Measurements from ENCODE around the gene G2E3. TPM values are rescaled to one million over a fixed set of nuclear protein-coding genes. Genes with fewer than 3 reads are reported as not detected.
A peak's percentile ranks its signal among the peaks of the same experiment; 100 is the strongest.

G2E3 gene
- total and polyA plus RNA-seq, 2 of the 13 experiments (the other 11 are each of a cell fraction or from before 2014, with no cell fraction given) = 22.8 to 63.0 TPM

GRCh38 chr14:30621940-30622830 lies 63.2 kb downstream of the G2E3 start, which contains the start of gene SCFD1 (continued):
- TF ChIP-seq, protein P1, sequence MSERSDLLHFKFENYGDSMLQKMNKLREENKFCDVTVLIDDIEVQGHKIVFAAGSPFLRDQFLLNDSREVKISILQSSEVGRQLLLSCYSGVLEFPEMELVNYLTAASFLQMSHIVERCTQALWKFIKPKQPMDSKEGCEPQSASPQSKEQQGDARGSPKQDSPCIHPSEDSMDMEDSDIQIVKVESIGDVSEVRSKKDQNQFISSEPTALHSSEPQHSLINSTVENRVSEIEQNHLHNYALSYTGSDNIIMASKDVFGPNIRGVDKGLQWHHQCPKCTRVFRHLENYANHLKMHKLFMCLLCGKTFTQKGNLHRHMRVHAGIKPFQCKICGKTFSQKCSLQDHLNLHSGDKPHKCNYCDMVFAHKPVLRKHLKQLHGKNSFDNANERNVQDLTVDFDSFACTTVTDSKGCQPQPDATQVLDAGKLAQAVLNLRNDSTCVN (CRISPR knock-in tag; IDR thresholded peaks at IDR 0.05; ENCODE audit: borderline replicate concordance) = peak; percentile 97
- TF ChIP-seq MXD4 (CRISPR knock-in tag; IDR thresholded peaks at IDR 0.05) (peak; percentile 99), ZFP36L2 (CRISPR knock-in tag; IDR thresholded peaks at IDR 0.05) (no peak; the same call in 1 of the 2 replicates), ZNF333 (CRISPR knock-in tag; IDR thresholded peaks at IDR 0.05; ENCODE audit: borderline replicate concordance) (peak; percentile 99), MED13 (CRISPR knock-in tag; IDR thresholded peaks at IDR 0.05) (peak; percentile 93), THAP11 (CRISPR knock-in tag; IDR thresholded peaks at IDR 0.05) (peak; percentile 95), KDM5B (CRISPR knock-in tag; IDR thresholded peaks at IDR 0.05; ENCODE audit: borderline replicate concordance) (peak; percentile 99), SETDB1 (CRISPR knock-in tag; IDR thresholded peaks at IDR 0.05; ENCODE audit: borderline replicate concordance) (no peak), ZSCAN30 (CRISPR knock-in tag; IDR thresholded peaks at IDR 0.05) (0 out of 2 replicates have a peak, but pooled peaks have one; percentile 22), ZFP90 (CRISPR knock-in tag; IDR thresholded peaks at IDR 0.05; ENCODE audit: borderline replicate concordance) (peak; percentile 97), ZNF337 (CRISPR knock-in tag; IDR thresholded peaks at IDR 0.05; ENCODE audit: borderline replicate concordance, low read depth) (peak; percentile 95), FOXP4 (CRISPR knock-in tag; IDR thresholded peaks at IDR 0.05) (peak; percentile 86), YEATS2 (CRISPR knock-in tag; IDR thresholded peaks at IDR 0.05; ENCODE audit: borderline replicate concordance) (peak; percentile 98; the same call in 1 of the 2 replicates), HNRNPLL (IDR thresholded peaks at IDR 0.05; ENCODE audit: low read depth, low read length, poor library complexity, severe bottlenecking) (peak; percentile 83), MEIS2 (CRISPR knock-in tag; IDR thresholded peaks at IDR 0.05) (peak; percentile 97), ZNF607 (CRISPR knock-in tag; IDR thresholded peaks at IDR 0.05; ENCODE audit: borderline replicate concordance) (peak; percentile 99), ZNF24 (IDR thresholded peaks at IDR 0.05) (peak; percentile 39; the same call in 1 of the 2 replicates), ZNF782 (CRISPR knock-in tag; IDR thresholded peaks at IDR 0.05; ENCODE audit: borderline replicate concordance) (peak; percentile 98; the same call in 1 of the 2 replicates), YY1 (IDR thresholded peaks at IDR 0.05; ENCODE audit: insufficient read depth, insufficient replicate concordance, low read depth, low read length) (peak; percentile 100), ZSCAN21 (CRISPR knock-in tag; IDR thresholded peaks at IDR 0.05; ENCODE audit: borderline replicate concordance) (peak; percentile 97; the same call in 1 of the 2 replicates)
- TF ChIP-seq, protein P2, sequence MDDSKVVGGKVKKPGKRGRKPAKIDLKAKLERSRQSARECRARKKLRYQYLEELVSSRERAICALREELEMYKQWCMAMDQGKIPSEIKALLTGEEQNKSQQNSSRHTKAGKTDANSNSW (CRISPR knock-in tag; IDR thresholded peaks at IDR 0.05; ENCODE audit: borderline replicate concordance) = peak; percentile 96
- TF ChIP-seq, protein P3, sequence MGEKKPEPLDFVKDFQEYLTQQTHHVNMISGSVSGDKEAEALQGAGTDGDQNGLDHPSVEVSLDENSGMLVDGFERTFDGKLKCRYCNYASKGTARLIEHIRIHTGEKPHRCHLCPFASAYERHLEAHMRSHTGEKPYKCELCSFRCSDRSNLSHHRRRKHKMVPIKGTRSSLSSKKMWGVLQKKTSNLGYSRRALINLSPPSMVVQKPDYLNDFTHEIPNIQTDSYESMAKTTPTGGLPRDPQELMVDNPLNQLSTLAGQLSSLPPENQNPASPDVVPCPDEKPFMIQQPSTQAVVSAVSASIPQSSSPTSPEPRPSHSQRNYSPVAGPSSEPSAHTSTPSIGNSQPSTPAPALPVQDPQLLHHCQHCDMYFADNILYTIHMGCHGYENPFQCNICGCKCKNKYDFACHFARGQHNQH (CRISPR knock-in tag; IDR thresholded peaks at IDR 0.05) = peak; percentile 99
- TF ChIP-seq, protein P4, sequence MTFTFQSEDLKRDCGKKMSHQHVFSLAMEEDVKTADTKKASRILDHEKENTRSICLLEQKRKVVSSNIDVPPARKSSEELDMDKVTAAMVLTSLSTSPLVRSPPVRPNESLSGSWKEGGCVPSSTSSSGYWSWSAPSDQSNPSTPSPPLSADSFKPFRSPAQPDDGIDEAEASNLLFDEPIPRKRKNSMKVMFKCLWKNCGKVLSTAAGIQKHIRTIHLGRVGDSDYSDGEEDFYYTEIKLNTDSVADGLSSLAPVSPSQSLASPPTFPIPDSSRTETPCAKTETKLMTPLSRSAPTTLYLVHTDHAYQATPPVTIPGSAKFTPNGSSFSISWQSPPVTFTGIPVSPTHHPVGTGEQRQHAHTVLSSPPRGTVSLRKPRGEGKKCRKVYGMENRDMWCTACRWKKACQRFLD (CRISPR knock-in tag; IDR thresholded peaks at IDR 0.05; ENCODE audit: borderline replicate concordance) = peak; percentile 99
